ENCODE measurements around the gene TGFB1I1. TPM values are rescaled to one million over a fixed set of nuclear protein-coding genes. Genes with fewer than 3 reads are reported as not detected.

The TGFB1I1 gene
- total RNA-seq, 1 experiment from 2014 or later: 3.1 TPM

- Histone ChIP-seq H3K4me3 (ENCODE audit: insufficient read depth, low read depth, low read length) (peak overlapping the region; percentile 83), H3K27me3 (ENCODE audit: control insufficient read depth, insufficient read depth, low read length) (no peaks in the 10 kb centered on the region), H3K36me3 (replicated peaks; ENCODE audit: control insufficient read depth, insufficient read depth, low read length) (no peaks in the 10 kb centered on the region; the same call in 1 of the 2 replicates)
- DNase-seq: peak; percentile 99
Observed at GRCh38 chr16:31459687-31460581, 12.0 kb upstream of the TGFB1I1 start.

GRCh38 chr16:31460582-31461002 is 11.4 kb upstream of the TGFB1I1 start:
- no peak for DNase-seq
- H3K36me3 ChIP-seq (replicated peaks; ENCODE audit: control insufficient read depth, insufficient read depth, low read length): no peaks in the 10 kb centered on the region; the same call in 1 of the 2 replicates
- H3K4me3 ChIP-seq (ENCODE audit: insufficient read depth, low read depth, low read length): no peak overlapping the region
- no peaks in the 10 kb centered on the region for H3K27me3 ChIP-seq (ENCODE audit: control insufficient read depth, insufficient read depth, low read length)

- Histone ChIP-seq H3K4me3 (ENCODE audit: insufficient read depth, low read depth, low read length) (no peak overlapping the region), H3K27me3 (ENCODE audit: control insufficient read depth, insufficient read depth, low read length) (no peaks in the 10 kb centered on the region), H3K36me3 (replicated peaks; ENCODE audit: control insufficient read depth, insufficient read depth, low read length) (no peaks in the 10 kb centered on the region; the same call in 1 of the 2 replicates)
- no peak for DNase-seq
Observed at GRCh38 chr16:31461201-31461920, 10.6 kb upstream of the TGFB1I1 start.

GRCh38 chr16:31461921-31462804 is 9.8 kb upstream of the TGFB1I1 start:
- H3K27me3 ChIP-seq (ENCODE audit: control insufficient read depth, insufficient read depth, low read length): no peaks in the 10 kb centered on the region

GRCh38 chr16:31464348-31464769 is 7.6 kb upstream of the TGFB1I1 start:
- Histone ChIP-seq H3K4me3 (ENCODE audit: insufficient read depth, low read depth, low read length) (no peak overlapping the region), H3K36me3 (replicated peaks; ENCODE audit: control insufficient read depth, insufficient read depth, low read length) (no peaks in the 10 kb centered on the region; the same call in 1 of the 2 replicates), H3K27me3 (ENCODE audit: control insufficient read depth, insufficient read depth, low read length) (no peaks in the 10 kb centered on the region)
- DNase-seq: peak; percentile 32

More at GRCh38 chr16:31461921-31462804, 9.8 kb upstream of the TGFB1I1 start:
- Histone ChIP-seq H3K4me3 (ENCODE audit: insufficient read depth, low read depth, low read length) (no peak overlapping the region), H3K36me3 (replicated peaks; ENCODE audit: control insufficient read depth, insufficient read depth, low read length) (no peaks in the 10 kb centered on the region; the same call in 1 of the 2 replicates)
- DNase-seq: no peak

- H3K36me3 ChIP-seq (replicated peaks; ENCODE audit: control insufficient read depth, insufficient read depth, low read length): no peaks in the 10 kb centered on the region; the same call in 1 of the 2 replicates
- H3K4me3 ChIP-seq (ENCODE audit: insufficient read depth, low read depth, low read length): no peak overlapping the region
- DNase-seq: peak; percentile 6
- no peaks in the 10 kb centered on the region for H3K27me3 ChIP-seq (ENCODE audit: control insufficient read depth, insufficient read depth, low read length)
Observed at GRCh38 chr16:31464781-31465260, 7.1 kb upstream of the TGFB1I1 start.

GRCh38 chr16:31465788-31466370 is 6.1 kb upstream of the TGFB1I1 start:
- H3K27me3 ChIP-seq (ENCODE audit: control insufficient read depth, insufficient read depth, low read length): no peaks in the 10 kb centered on the region
- DNase-seq: peak; percentile 27
- H3K4me3 ChIP-seq (ENCODE audit: insufficient read depth, low read depth, low read length): no peak overlapping the region
- H3K36me3 ChIP-seq (replicated peaks; ENCODE audit: control insufficient read depth, insufficient read depth, low read length): no peaks in the 10 kb centered on the region; the same call in 1 of the 2 replicates

GRCh38 chr16:31466381-31466841 is 5.5 kb upstream of the TGFB1I1 start:
- no peak overlapping the region for H3K4me3 ChIP-seq (ENCODE audit: insufficient read depth, low read depth, low read length)
- H3K27me3 ChIP-seq (ENCODE audit: control insufficient read depth, insufficient read depth, low read length): peaks cover under 1% of the 10 kb centered on the region; the same call in 1 of the 2 replicates
- no peaks in the 10 kb centered on the region; the same call in 1 of the 2 replicates for H3K36me3 ChIP-seq (replicated peaks; ENCODE audit: control insufficient read depth, insufficient read depth, low read length)
- DNase-seq: no peak

GRCh38 chr16:31467151-31467773 is 4.7 kb upstream of the TGFB1I1 start:
- Histone ChIP-seq H3K4me3 (ENCODE audit: insufficient read depth, low read depth, low read length) (no peak overlapping the region), H3K36me3 (replicated peaks; ENCODE audit: control insufficient read depth, insufficient read depth, low read length) (no peaks in the 10 kb centered on the region; the same call in 1 of the 2 replicates)

GRCh38 chr16:31467858-31468257 is 4.1 kb upstream of the TGFB1I1 start:
- Histone ChIP-seq H3K4me3 (ENCODE audit: insufficient read depth, low read depth, low read length) (no peak overlapping the region), H3K36me3 (replicated peaks; ENCODE audit: control insufficient read depth, insufficient read depth, low read length) (no peaks in the 10 kb centered on the region; the same call in 1 of the 2 replicates), H3K27me3 (ENCODE audit: control insufficient read depth, insufficient read depth, low read length) (peaks cover 7% of the 10 kb centered on the region; the same call in 1 of the 2 replicates)
- DNase-seq: no peak

More at GRCh38 chr16:31467151-31467773, 4.7 kb upstream of the TGFB1I1 start:
- peak; percentile 18 for DNase-seq
- H3K27me3 ChIP-seq (ENCODE audit: control insufficient read depth, insufficient read depth, low read length): peaks cover 1% of the 10 kb centered on the region; the same call in 1 of the 2 replicates

GRCh38 chr16:31470615-31471014 is 1.3 kb upstream of the TGFB1I1 start:
- H3K36me3 ChIP-seq (replicated peaks; ENCODE audit: control insufficient read depth, insufficient read depth, low read length): no peaks in the 10 kb centered on the region
- no peak overlapping the region for H3K4me3 ChIP-seq (ENCODE audit: insufficient read depth, low read depth, low read length)
- H3K27me3 ChIP-seq (ENCODE audit: control insufficient read depth, insufficient read depth, low read length): peaks cover 31% of the 10 kb centered on the region
- DNase-seq: no peak

- H3K27me3 ChIP-seq (ENCODE audit: control insufficient read depth, insufficient read depth, low read length): peaks cover 38% of the 10 kb centered on the region
- peak overlapping the region; percentile 68 for H3K4me3 ChIP-seq (ENCODE audit: insufficient read depth, low read depth, low read length)
- DNase-seq: no peak
- no peaks in the 10 kb centered on the region for H3K36me3 ChIP-seq (replicated peaks; ENCODE audit: control insufficient read depth, insufficient read depth, low read length)
Observed at GRCh38 chr16:31471241-31471874, 594 bp upstream of the TGFB1I1 start.

Data from H7 (cell line).